ENCODE results near the gene FADS2. TPM values are rescaled to one million over a fixed set of nuclear protein-coding genes. Genes with fewer than 3 reads are reported as not detected.

The FADS2 gene
- total and polyA plus RNA-seq, 9 of the 15 experiments (the other 6 are each of a cell fraction or from before 2014, with no cell fraction given), result 2.9 to 42.8 (median 16.2) TPM

- TF ChIP-seq ARID4B (CRISPR knock-in tag; IDR thresholded peaks at IDR 0.05), result peak; percentile 83; the same call in 1 of the 2 replicates
- no peak for TF ChIP-seq CHD7 (IDR thresholded peaks at IDR 0.05; ENCODE audit: low read depth, low read length)
- TF ChIP-seq CHCHD3 (CRISPR knock-in tag; IDR thresholded peaks at IDR 0.05), result no peak
- TF ChIP-seq ELF4 (CRISPR knock-in tag; IDR thresholded peaks at IDR 0.05), result no peak
- TF ChIP-seq ZNF740 (CRISPR knock-in tag; IDR thresholded peaks at IDR 0.05), result no peak; the same call in 1 of the 2 replicates
- TF ChIP-seq ZNF740 (tag; IDR thresholded peaks at IDR 0.05), result no peak
- no peak for TF ChIP-seq ZNF764 (CRISPR knock-in tag; IDR thresholded peaks at IDR 0.05; ENCODE audit: low read depth)
- no peak; the same call in 1 of the 2 replicates for TF ChIP-seq ZBTB2 (IDR thresholded peaks at IDR 0.05)
Measured at GRCh38 chr11:61816736-61817455, 11.2 kb upstream of the FADS2 start, which contains the start of gene FADS1 (continued).
